HG03039 (cell line): ENCODE measurements around the gene HDAC9.

Experiments used
- ATAC-seq: cut with Tn5 transposase; IDR thresholded peaks from one replicate; pipeline ENCODE4 v1.9.1; 2021; ENCODE audit warnings: mild to moderate bottlenecking, moderate library complexity; ENCODE audit not compliant: unreplicated experiment

The HDAC9 gene

DNA sequence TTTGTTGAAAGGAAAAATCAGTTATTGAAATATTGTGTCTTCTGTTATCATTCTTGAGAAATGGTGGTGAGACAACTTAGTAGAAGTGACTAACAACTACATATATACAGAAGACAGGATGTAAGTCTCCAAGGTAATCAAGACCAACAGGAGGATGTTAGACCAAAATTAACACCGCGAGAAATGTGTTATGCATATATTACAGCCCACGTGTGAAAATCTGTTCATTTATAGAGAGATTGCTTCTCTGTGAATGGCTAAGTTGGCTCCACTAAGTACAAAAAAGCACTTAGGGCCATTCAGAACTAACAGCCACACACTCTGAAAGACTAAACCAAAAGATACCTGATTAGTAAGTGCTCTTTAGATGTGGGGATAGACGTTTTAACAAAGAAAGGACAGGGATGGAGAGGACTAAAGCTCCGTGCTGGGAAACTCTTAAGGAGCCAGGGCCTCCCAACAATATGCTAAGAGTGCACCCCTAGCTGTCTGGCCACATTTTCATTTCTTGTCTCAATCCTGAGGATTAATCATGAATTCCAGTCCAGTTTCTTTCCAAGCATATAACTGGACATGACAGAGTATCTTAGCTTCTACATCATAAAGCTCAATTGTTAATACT, 26.5 kb downstream of the HDAC9 start:
- no peak for ATAC-seq

DNA sequence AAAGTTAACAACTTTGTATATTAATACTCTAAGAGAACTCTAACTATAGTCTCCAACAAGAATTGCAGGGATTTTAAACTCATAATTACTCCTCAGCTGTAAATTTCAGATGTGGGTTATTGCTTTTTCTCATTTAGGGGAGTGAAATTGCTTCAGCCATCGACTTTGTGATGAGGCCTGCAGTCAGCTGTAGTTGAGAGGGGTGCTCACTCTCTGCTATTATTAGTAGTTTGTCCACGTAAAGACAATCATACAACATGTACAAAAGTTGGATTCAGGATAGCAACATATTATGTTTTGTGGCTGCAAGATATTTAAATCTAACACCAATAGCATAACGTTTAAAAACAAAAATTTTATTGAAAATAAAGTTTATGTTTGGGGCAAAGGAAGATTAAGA, 28.7 kb downstream of the HDAC9 start:
- ATAC-seq, result no peak

DNA sequence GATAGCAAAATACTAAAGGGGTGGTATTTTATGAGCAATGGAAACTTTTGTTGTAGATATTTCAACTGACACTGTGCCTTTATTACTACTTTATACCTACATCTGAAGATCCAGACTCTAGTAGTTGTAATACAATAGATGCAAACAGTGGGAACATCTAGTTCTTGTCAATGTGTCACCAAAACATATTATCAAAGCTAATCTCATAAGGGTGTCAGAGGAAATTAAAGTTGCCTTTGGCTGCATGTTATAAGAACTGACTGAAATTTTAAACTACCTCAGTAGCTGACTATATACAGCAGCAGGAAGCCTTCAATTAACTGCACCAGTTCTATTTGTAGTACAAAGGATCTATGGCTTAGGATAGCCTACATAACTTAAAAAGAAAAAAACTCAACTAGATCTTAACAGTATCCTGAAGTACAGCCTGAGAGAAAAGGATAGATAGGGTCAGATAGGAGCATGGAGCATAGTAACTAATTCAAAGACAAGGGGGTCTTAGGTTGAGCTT, 30.9 kb downstream of the HDAC9 start:
- ATAC-seq, result no peak

DNA sequence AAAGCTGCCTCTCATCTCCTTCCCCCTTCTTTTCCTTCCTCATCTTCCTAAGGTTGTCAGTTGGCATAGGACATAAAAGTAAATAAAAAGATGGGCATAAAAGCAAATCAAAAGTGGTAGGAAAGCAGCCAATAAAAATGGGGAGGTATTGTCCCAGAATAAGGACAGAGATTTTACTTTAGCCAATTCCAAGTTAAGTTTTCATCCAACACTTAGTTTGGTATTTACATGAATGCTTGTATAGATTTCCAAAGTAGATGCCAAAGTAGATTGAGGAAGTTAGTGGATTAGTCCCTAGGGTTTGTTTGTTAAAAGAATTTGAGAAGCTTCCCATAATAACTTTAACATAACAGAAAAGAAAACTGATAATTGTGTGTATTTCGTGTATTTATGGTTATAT, 33.7 kb downstream of the HDAC9 start:
- no peak for ATAC-seq

DNA sequence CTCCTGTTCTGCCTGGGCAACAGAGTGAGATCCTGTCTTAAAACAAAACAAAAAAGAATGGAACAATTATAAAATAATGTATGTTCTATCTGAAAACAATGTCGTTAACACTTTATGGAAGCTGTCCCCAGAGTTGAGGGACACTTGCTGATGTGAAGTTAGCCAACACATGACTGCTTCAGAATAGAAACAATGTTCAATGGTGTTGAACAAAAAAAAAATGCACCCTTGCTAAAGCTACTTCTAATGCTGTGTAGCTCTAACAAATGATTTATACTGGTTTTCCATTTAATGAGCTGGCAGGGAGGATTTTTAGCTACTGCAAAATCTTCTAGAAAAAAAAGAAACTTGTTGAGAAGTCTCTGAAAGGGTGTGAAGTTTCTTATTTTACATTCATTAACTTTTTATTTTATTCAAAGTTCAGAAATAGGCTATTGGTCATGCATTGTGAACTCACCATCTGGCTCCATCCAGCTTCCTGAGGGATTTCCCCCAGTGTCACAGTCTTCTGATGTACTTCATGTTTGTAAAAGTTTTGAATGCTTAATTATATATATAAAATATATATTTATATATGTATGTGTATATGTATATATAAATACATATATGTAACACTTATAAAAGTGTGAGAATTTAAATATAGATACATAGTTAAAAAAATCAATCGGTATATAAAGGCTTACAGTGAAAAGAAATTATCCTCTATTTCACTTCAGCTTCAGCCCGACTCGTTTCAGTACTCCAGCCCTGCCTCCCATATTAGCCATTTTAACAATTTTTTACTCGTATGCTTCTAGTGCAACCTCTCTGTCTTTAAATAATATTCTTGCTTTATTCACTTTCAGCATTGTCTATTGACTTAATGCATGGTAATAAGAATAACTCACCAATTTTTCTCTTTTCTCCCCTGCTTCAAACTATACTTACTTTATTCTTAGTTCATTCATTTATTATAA, 35.0 kb downstream of the HDAC9 start:
- ATAC-seq, result peak; percentile 72

DNA sequence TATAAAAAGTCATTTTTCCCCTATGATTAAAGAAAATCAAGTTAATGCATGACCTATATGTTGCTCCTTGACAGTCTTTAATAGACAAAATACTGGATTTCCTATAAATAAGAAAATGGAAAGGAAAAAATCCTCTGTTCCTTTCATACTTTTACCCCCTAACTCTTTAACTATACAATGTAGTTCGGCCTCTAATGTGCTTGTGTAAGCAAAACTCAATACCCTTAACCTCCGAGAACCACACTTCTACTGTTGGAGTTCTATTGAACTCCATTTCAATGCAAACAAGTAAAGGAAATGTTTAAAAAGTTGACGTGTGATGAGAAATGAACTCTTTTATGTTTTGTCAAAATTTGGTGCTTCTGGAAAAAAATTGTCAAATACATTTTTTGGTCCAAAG, 36.0 kb downstream of the HDAC9 start:
- no peak for ATAC-seq

DNA sequence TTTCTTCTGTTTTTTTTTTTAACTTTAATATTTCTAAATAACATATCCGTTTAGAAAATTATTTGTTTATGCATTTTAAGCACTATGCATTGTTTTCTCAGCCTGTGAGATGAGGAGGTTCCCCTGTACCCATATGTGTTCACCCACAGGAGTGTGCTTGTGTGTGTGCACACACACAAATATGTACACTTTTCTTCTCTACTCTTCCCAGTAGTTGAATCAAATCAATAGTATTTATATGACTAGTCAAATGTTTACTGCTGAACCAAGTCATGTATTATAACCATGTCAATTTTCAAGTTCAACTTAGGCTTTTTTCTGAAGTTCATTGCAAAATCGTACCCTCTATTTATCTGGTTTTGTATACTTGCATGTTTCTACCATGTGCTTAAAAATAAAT, 37.3 kb downstream of the HDAC9 start:
- no peak for ATAC-seq

DNA sequence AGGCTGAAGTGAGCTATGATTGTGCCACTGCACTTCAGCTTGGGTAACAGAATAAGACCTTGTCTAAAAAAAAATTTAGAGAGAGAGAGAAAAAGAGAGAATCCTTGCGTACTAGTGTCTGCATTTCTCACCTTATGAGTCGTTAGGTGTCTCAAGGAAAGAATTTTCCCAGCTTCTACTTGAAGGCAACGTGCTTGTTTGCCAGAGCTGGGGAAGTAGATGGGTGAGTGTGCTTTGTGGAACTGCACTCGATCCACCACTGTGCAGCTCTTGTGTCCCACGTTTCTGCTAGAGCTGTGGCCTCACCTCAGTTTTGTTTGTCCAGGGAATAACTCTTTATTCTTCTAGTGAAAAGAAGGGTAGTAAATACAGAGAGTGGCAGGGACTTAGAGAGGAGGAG, 38.9 kb downstream of the HDAC9 start:
- ATAC-seq, result no peak

DNA sequence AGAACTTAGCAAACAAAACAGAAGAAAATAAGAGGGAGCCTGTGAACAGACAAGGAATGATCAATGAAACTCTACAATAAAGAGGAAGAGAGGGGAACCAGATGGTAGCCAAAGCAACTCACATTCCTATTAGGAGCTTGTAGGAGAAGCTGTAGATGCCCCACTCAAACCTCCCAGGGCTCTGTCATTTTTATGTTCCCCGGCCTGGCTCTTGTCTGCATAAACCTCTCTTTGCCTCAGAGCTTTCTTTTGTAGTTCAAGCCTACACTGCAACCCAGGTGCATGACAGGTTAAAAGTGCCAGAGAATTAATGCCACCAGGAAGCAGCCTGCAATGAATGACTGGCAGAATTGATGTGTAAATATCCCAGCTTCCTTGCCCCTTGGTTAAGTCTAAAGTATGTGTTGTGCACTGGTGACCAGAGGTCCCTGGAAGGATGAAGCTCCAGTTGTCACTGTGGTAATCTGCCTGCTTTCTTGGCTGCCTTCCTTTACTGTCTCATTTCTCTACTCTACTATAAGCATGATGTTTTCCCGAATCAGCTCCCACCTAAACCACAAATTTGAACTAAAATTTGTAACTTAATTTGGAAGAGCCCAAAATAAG, 40.4 kb downstream of the HDAC9 start:
- ATAC-seq, result no peak

DNA sequence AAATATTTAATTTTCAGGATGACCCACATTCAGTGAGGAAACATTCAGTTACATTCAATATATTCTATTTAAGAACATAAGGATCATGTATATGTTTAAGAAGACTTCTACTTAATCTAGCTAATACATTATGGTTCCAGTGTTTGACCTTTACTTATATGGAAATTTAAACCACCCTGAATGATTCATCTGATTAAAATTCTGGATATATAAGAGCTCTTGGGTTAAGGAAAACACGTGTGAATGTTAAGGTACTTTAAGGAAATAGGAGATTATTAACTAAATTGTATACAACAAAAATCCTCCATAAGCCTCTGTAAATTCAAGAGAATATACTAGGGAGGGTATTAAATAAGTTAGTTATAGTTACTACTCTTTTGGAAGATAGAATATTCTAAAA, 40.9 kb downstream of the HDAC9 start:
- ATAC-seq, result no peak

DNA sequence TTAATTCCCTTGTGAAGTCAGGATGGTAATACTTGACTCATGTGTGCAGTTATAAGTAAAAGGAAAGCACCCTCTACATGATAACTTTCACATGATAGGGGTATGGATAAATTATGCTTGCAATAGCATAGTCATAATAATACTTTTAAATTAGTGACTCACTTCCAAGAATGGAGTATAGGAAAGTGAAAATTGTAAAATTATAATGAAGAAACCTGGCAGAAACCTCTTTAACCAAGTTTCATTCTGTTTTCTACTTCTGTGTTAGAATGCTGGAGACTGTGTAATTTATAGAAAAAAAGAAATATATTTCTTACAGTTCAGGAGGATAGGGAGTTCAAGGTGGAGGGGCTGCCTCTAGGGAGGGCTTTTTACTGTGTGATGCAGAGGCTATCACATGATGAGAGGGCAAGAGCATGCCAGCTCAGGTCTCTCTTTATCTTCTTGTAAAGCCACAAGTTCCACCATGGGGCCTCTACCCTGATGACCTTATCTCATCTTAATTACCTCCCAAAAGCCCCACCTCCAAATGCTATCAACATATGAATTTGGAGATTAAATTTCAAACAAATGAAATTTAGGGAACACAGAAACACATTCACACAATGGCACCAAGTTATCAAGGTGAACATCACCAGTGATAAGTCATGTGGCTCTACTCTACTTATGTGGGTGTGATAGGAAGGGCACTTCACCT, 43.2 kb downstream of the HDAC9 start:
- peak; percentile 57 for ATAC-seq

DNA sequence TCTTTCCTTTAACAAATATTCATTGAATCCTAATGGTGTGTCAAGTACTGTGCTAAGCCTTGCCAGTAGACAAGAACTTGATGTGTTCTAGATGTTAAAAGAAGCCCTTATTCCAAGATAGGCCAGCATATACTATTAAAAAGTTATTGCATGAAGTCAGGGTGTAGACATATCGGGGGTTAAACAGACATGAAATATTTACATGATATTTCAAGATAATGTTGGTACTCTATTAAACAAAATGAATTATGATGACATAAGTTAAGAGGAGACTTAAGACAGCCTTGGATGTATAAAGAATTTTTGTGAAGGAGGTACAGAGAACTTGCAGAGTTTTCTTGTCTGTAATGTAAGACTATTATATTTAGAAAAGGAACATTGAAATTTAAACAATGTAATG, 44.8 kb downstream of the HDAC9 start:
- ATAC-seq, result no peak

DNA sequence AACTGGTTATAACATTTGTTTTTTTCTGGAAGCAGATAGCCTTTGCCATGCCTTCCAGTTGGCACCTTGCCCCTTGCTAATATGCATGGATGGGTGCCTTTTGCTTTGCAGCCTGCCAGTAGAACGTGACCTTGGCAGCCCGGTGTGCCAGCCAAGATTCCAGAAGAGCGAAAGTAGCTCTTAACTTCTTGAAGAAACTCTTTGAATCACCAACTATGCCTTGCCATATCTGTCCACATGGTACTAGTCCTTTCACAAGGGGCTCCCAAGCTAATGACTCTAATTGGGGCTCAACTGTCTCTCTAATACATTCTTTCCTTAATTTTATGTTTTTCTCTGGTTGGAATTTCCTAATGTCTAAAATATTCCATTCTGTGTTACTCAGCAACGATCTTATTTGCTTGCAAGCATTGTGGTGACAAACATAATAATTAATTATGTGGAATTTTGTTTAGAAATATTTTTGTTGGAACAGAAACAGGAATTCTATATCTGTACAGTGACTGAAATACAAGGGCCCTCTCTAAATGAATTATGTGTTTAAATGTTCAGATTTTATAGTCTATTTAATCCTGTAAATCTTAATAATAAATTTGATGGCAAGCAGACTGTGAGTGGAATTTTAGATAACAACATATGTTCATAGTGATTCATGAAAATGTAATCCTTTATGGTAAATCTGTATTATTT, 45.8 kb downstream of the HDAC9 start:
- no peak for ATAC-seq

DNA sequence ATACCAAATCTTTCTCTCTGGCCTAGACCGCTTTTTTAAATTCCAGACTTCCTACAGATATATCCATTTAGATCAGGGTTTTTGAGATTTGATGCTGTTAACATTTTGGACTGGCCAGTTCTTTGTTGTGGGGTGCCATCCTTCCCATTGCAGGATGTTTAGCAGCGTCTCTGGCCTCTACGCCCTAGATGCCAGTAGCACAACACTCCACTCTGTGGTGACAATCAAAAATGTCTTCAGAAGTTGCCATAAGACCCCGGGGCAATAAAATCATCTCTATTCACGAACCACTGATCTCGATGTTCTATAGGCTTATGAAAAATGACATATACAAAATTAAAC, 46.3 kb downstream of the HDAC9 start:
- no peak for ATAC-seq

DNA sequence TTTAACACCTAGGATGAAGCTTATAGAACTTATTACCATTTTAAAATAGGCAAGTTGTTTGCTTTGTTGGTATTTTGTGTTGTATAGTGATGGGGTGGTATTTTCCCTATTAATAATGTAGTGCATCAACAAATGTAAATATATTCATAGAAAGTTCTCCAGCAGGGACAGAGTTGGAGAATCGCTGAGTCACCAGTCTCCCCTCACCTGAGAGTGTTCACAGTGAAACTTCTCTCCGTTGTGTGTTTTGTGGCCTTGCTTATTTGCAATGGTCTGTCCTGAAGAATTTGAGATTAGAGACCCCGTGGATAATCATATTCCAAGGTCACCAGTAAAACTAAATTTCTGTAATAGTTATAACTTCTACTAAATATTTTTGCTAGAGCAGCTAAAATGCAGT, 51.0 kb downstream of the HDAC9 start:
- ATAC-seq, result no peak

DNA sequence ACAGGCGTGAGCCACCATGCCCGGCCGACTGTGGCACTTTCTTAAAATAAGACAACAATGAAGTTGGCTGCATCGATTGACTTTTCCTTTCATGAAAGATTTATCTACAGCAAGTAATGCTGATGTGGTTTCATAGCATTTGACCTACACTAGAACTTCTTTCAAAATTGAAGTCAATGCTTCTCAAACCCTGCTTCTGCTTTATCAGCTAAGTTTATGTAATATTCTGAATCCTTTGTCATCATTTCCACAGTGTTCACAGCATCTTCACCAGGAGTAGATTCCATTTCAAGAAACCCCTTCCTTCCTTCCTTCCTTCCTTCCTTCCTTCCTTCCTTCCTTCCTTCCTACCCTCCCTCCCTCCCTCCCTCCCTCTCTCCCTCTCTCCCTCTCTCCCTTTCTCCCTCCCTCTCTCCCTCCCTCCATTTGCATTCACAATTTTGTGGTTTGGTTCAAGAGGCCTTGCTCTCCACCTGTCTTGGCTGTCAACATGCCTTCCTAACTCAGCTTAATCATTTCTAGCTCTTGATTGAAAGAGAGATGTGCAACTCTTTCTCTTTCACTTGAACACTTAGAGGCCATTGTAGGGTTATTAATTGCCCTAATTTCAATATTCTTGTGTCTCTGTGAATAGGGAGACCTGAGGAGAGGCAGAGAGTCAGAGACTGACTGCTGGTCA, 52.1 kb downstream of the HDAC9 start:
- ATAC-seq, result no peak

DNA sequence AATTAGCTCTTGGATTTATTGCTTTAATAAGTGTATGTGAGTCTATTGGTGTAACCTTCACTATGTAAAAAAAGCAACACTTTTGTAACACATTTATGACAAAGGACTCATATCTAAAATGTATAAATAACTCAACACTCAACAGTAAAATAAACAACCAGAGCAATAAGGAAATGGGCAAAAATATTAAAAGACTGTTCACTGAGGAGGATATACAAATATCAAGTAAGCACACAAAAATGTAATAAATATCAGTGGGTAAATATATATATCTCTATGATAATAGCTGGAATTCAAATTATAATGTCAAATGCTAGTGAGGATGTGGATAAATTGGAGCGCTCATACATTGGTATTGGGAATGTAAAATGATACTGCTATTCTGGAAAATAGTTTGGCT, 53.0 kb downstream of the HDAC9 start:
- no peak for ATAC-seq

DNA sequence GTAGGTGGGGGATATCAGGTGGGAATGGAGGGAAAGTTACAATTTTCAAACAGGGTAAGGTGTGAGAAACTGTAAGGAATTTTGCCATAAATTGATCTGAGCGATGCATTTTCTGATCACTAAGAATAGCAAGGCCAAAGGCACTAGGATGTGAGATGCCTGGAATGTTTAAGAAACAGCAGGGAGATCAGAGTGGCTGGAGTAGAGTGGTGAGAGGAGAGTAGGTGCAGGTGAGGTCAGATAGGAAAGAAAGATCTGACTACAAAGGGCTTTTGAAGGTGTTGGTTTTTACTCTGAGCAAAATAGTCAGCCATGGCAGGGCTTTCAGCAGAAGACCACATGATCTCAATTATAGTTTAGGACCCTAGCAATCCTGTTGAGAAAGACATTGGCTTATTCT, 55.0 kb downstream of the HDAC9 start:
- ATAC-seq, result no peak

DNA sequence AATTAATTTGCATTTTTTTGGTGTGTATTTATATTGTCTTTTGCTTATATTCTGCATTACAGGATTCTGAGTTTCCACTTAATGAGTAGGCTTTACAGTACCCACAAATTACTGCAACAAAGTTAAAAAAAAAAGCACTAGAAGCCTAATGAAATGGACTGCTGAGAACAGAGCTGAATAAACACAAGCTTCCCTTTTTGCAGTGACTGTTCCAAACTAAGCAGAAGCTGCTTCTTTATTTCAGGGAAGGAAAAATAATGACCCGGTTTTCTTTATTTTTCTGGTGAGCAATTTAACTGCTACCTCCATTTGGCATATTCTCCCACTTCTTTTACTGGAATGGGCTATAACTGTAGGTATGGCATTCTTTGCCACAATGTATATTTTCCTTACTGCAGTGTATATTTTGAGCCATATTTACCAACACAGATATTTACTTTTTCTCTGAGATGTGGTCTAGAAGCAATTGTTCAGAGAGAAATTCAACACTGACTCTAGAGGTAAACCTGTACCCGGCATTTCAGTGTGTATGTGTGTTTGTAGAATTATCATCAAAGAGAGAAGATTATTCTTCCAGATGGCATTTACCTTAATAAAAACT, 56.9 kb downstream of the HDAC9 start:
- ATAC-seq, result no peak
